Astrocyte (in vitro differentiated cells and primary cell): Measurements from ENCODE around the gene MMP28. TPM values are rescaled to one million over a fixed set of nuclear protein-coding genes. Genes with fewer than 3 reads are reported as not detected.

ENCODE experiments used
- DNase-seq: peaks from one replicate; pipeline ENCODE4 v3.0.0-alpha.2; 2010; ENCODE audit warnings: low read depth
- FAIRE-seq: peaks from 2 replicates; lab custom pipeline; 2011; peaks lifted over from hg19 to GRCh38; lab: Jason Lieb, UNC
- H2AFZ ChIP-seq: 2 replicates; pipeline ENCODE4 v1.6.0; 2012; ENCODE audit warnings: low read depth, low read length, inconsistent platforms
- H3K27ac ChIP-seq: 2 replicates; pipeline ENCODE4 v1.5.1; 2011; ENCODE audit warnings: low read depth, low read length, inconsistent platforms
- H3K27me3 ChIP-seq: 2 replicates; pipeline ENCODE4 v1.6.0; 2011; ENCODE audit warnings: low read length, inconsistent platforms; ENCODE audit not compliant: insufficient read depth
- H3K36me3 ChIP-seq: 2 replicates; pipeline ENCODE4 v1.5.1; 2011; ENCODE audit warnings: low read length, inconsistent platforms; ENCODE audit not compliant: insufficient read depth
- H3K4me1 ChIP-seq: 2 replicates; pipeline ENCODE4 v1.5.1; 2011; ENCODE audit warnings: low read length, inconsistent platforms; ENCODE audit not compliant: insufficient read depth
- H3K4me2 ChIP-seq: 2 replicates; pipeline ENCODE4 v1.6.0; 2012; ENCODE audit warnings: low read length, inconsistent platforms
- H3K4me3 ChIP-seq: 2 replicates; pipeline ENCODE4 v1.5.1; 2011; ENCODE audit warnings: low read depth, mild to moderate bottlenecking, low read length, inconsistent platforms; ENCODE audit not compliant: insufficient read depth
- H3K79me2 ChIP-seq: 2 replicates; pipeline ENCODE4 v1.6.0; 2012; ENCODE audit warnings: mild to moderate bottlenecking, low read length, inconsistent platforms; ENCODE audit not compliant: insufficient read depth
- H3K9ac ChIP-seq: 2 replicates; pipeline ENCODE4 v1.6.0; 2012; ENCODE audit warnings: mild to moderate bottlenecking, low read length, inconsistent platforms
- H3K9me3 ChIP-seq: 2 replicates; pipeline ENCODE4 v1.5.1; 2012; ENCODE audit warnings: low read depth, mild to moderate bottlenecking, low read length, inconsistent platforms; ENCODE audit not compliant: insufficient read depth
- H4K20me1 ChIP-seq: 2 replicates; pipeline ENCODE4 v1.6.0; 2012; ENCODE audit warnings: low read length, inconsistent platforms; ENCODE audit not compliant: insufficient read depth
- H3K27ac Mint-ChIP-seq: one replicate; pipeline ENCODE4 v1.8.0; 2021; ENCODE audit warnings: mild to moderate bottlenecking, mixed read lengths; ENCODE audit not compliant: unreplicated experiment
- H3K27me3 Mint-ChIP-seq: one replicate; pipeline ENCODE4 v1.8.0; 2021; ENCODE audit warnings: low read depth, mixed read lengths; ENCODE audit not compliant: unreplicated experiment
- H3K36me3 Mint-ChIP-seq: one replicate; pipeline ENCODE4 v1.8.0; 2021; ENCODE audit warnings: low read depth, mixed read lengths; ENCODE audit not compliant: unreplicated experiment
- H3K4me1 Mint-ChIP-seq: one replicate; pipeline ENCODE4 v1.8.0; 2021; ENCODE audit warnings: low read depth, mixed read lengths; ENCODE audit not compliant: unreplicated experiment
- H3K4me3 Mint-ChIP-seq: one replicate; pipeline ENCODE4 v1.8.0; 2021; ENCODE audit warnings: mild to moderate bottlenecking, moderate library complexity, mixed read lengths; ENCODE audit not compliant: unreplicated experiment
- H3K9me3 Mint-ChIP-seq: one replicate; pipeline ENCODE4 v1.8.0; 2021; ENCODE audit warnings: mild to moderate bottlenecking, mixed read lengths; ENCODE audit not compliant: unreplicated experiment
- CTCF ChIP-seq: IDR thresholded peaks from 2 replicates; pipeline ENCODE4 v1.5.1; 2011; ENCODE audit warnings: low read depth, mild to moderate bottlenecking, inconsistent platforms, low read length, moderate library complexity; ENCODE audit not compliant: insufficient read depth
- EZH2 ChIP-seq: IDR thresholded peaks from 2 replicates; pipeline ENCODE4 v1.6.1; 2012; ENCODE audit warnings: mild to moderate bottlenecking, low read length, inconsistent platforms; ENCODE audit not compliant: insufficient read depth
- total RNA-seq: library from RNA; stranded (reverse); gene quantifications from 2 replicates; pipeline ENCODE4 v1.2.1, GENCODE V29; 2021

Gene MMP28
- total RNA-seq, 1 donor from 2014 or later = 1.2 TPM

- no peaks in the 10 kb centered on the region for H3K36me3 Mint-ChIP-seq
- H2AFZ ChIP-seq = no peak overlapping the region
Observed at GRCh38 chr17:35750526-35751395, 44.7 kb downstream of the MMP28 start.

GRCh38 chr17:35749560-35750412, 45.7 kb downstream of the MMP28 start:
- H3K27me3 ChIP-seq = peaks cover 14% of the 10 kb centered on the region
- H3K27ac ChIP-seq = no peak overlapping the region
- no peaks in the 10 kb centered on the region for H3K36me3 ChIP-seq
- H3K36me3 Mint-ChIP-seq = no peaks in the 10 kb centered on the region
- no peak overlapping the region for H3K4me3 Mint-ChIP-seq
- peaks cover 44% of the 10 kb centered on the region for H3K27me3 Mint-ChIP-seq
- no peak overlapping the region for H2AFZ ChIP-seq
- H4K20me1 ChIP-seq = no peaks in the 10 kb centered on the region
- H3K4me3 ChIP-seq = no peak overlapping the region
- TF ChIP-seq CTCF (no peak), EZH2 (peak; percentile 64)
- no peak for FAIRE-seq
- no peak overlapping the region for H3K9ac ChIP-seq
- H3K4me1 Mint-ChIP-seq = no peaks in the 10 kb centered on the region
- H3K79me2 ChIP-seq = no peaks in the 10 kb centered on the region
- H3K4me2 ChIP-seq = peak overlapping the region; percentile 64
- peaks cover 6% of the 10 kb centered on the region for H3K4me1 ChIP-seq
- DNase-seq = no peak
- no peaks in the 10 kb centered on the region for H3K9me3 ChIP-seq
- no peak overlapping the region for H3K27ac Mint-ChIP-seq
- no peaks in the 10 kb centered on the region for H3K9me3 Mint-ChIP-seq

More at GRCh38 chr17:35750526-35751395, 44.7 kb downstream of the MMP28 start:
- H3K27ac ChIP-seq = no peak overlapping the region
- peaks cover 6% of the 10 kb centered on the region for H3K4me1 ChIP-seq
- Mint-ChIP-seq H3K4me3 (no peak overlapping the region), H3K9me3 (no peaks in the 10 kb centered on the region), H3K27me3 (peaks cover 44% of the 10 kb centered on the region), H3K4me1 (no peaks in the 10 kb centered on the region), H3K27ac (no peak overlapping the region)
- no peak overlapping the region for H3K4me3 ChIP-seq
- no peak for TF ChIP-seq CTCF
- TF ChIP-seq EZH2 = peak; percentile 30
- DNase-seq (no peak), FAIRE-seq (no peak)
- no peak overlapping the region for H3K9ac ChIP-seq
- peak overlapping the region; percentile 64 for H3K4me2 ChIP-seq
- H3K79me2 ChIP-seq = no peaks in the 10 kb centered on the region
- H3K27me3 ChIP-seq = peaks cover 14% of the 10 kb centered on the region
- H3K9me3 ChIP-seq = no peaks in the 10 kb centered on the region
- no peaks in the 10 kb centered on the region for H4K20me1 ChIP-seq
- no peaks in the 10 kb centered on the region for H3K36me3 ChIP-seq
